PFSK-1 (cell line): ENCODE results near the gene ZBP1.

Source experiments
- FOXP2 ChIP-seq: optimal IDR thresholded peaks from 2 replicates; pipeline ENCODE3; 2011; ENCODE audit warnings: borderline replicate concordance, control low read depth, inconsistent platforms; ENCODE audit not compliant: insufficient read depth; ENCODE audit errors: extremely low read length, extremely low read depth
- POLR2AphosphoS5 ChIP-seq: IDR thresholded peaks from 2 replicates; pipeline ENCODE4 v1.6.1; 2012; ENCODE audit warnings: low read depth, mild to moderate bottlenecking, control low read depth, low read length, moderate library complexity
- SIN3A ChIP-seq: IDR thresholded peaks from 2 replicates; pipeline ENCODE4 v1.6.1; 2012; ENCODE audit warnings: mild to moderate bottlenecking, low read length, moderate library complexity, borderline replicate concordance; ENCODE audit not compliant: insufficient read depth
- TAF1 ChIP-seq: IDR thresholded peaks from 2 replicates; pipeline ENCODE4 v1.6.1; 2012; ENCODE audit warnings: low read length, control low read depth, borderline replicate concordance; ENCODE audit not compliant: insufficient read depth
- TF ChIP-seq, protein P1 (sequence below), 2 experiments: IDR thresholded peaks; 2 replicates each; pipeline versions ENCODE4 v1.6.1 to v1.8.0; 2011 to 2012; ENCODE audit warnings: low read depth in 2 of 2, low read length in 2 of 2, control low read depth in 1 of 2, inconsistent platforms in 1 of 2, mild to moderate bottlenecking in 1 of 2, moderate library complexity in 1 of 2; ENCODE audit not compliant: insufficient read depth in 1 of 2

ZBP1 gene

DNA sequence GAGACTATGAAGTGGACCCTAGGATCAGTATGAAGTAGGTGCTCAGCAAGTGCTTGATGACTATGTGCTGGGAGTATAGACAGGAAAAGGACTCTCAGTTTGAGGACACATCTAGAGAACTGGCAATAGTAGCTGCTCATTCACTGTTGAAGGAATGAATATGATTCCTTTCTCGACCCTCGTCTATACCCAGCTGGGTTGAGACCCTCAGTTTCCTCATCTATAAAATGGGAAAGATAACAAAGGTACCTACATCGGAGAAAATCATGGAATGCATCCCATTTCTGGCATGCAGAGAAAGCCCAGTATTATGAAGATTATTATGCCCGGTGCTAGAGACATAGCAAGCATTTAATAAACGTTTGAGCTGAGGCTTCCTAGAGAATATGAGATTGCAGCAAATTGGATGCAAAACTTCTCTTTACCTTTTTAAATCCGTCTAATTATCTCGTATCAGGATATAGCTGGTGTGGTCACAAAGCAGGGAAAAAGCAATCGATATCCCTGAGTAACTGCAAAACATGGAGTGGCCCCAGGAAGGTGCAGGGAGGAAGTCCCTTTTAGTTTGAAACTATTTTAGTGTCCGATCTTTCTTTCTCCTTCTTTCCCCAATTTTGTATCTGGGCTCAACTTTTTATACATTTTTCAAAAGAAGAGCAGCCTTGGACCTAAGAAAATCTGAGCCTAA lies 62.2 kb downstream of the ZBP1 start:
- TF ChIP-seq FOXP2 (no peak), TAF1 (no peak)

DNA sequence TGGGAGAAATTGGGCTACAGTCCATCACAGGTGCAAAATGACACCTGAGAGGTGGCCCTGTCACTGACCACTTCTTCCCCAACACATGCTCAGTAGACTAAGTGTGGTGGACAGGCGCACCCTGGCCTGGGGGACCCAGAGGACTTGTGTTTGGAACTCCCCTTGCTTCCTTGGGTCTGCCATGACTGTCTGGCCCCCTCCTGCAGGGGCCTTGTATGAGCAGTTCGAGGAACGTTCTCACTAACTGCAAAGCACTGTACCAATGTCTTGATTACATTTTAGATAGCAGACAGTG lies 63.3 kb downstream of the ZBP1 start:
- TF ChIP-seq TAF1 (no peak), FOXP2 (no peak), SIN3A (no peak), POLR2AphosphoS5 (no peak)

DNA sequence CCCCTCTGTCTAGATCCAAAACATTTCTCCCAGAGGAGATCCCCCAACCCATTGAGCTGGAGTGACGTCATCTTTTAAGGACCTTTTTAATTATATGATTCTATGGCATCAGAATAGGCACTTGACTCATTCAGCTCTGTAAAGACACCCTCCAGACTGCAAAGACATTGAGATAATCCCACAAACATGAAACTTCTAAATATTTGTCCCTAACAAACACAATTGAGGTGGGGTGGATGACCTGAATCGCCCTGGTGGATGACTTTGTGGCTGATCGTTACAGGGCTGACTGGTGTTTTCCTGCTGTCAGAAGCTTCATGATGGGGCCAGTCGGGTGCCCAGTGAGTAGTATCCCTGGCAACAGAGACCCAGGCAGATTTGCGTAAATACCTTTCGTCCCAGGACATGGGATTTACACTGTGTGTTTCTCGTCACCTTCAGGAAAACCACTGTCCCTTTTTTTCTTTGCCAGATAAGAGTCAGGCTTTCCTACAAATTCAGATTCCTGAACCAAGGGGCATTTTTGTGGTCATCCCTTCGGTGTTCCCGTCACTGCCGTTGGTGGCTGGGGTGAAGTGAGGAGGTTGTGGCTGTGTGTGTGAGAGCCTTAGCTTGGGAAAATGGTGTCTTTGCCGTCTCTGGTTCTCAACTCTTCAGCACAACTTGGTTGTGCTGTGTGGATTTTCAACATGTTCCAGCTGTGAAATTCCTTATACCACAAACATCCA lies 64.6 kb downstream of the ZBP1 start:
- TF ChIP-seq, protein P1, sequence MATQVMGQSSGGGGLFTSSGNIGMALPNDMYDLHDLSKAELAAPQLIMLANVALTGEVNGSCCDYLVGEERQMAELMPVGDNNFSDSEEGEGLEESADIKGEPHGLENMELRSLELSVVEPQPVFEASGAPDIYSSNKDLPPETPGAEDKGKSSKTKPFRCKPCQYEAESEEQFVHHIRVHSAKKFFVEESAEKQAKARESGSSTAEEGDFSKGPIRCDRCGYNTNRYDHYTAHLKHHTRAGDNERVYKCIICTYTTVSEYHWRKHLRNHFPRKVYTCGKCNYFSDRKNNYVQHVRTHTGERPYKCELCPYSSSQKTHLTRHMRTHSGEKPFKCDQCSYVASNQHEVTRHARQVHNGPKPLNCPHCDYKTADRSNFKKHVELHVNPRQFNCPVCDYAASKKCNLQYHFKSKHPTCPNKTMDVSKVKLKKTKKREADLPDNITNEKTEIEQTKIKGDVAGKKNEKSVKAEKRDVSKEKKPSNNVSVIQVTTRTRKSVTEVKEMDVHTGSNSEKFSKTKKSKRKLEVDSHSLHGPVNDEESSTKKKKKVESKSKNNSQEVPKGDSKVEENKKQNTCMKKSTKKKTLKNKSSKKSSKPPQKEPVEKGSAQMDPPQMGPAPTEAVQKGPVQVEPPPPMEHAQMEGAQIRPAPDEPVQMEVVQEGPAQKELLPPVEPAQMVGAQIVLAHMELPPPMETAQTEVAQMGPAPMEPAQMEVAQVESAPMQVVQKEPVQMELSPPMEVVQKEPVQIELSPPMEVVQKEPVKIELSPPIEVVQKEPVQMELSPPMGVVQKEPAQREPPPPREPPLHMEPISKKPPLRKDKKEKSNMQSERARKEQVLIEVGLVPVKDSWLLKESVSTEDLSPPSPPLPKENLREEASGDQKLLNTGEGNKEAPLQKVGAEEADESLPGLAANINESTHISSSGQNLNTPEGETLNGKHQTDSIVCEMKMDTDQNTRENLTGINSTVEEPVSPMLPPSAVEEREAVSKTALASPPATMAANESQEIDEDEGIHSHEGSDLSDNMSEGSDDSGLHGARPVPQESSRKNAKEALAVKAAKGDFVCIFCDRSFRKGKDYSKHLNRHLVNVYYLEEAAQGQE (IDR thresholded peaks at IDR 0.05; ENCODE audit: insufficient read depth in 1 of 2, low read depth in 2 of 2, low read length in 2 of 2): no peak
- TF ChIP-seq SIN3A (no peak), POLR2AphosphoS5 (no peak), TAF1 (no peak), FOXP2 (no peak)
